ENCODE results near the gene HNRNPA2B1. TPM values are rescaled to one million over a fixed set of nuclear protein-coding genes. Genes with fewer than 3 reads are reported as not detected.

The HNRNPA2B1 gene
- polyA plus RNA-seq, 2 of the 4 experiments (the other 2 are of a cell fraction) = 1,070 to 2,251 TPM

- ATAC-seq = no peak
- CTCF ChIA-PET = interaction anchor here (1.3 to 1.9 kb wide), 3 partner anchors 10 to 194 kb away, joined by 4 to 6 read pairs (median 6); no protein-coding TSS in a partner anchor
Observed at GRCh38 chr7:26171601-26172000, 28.9 kb downstream of the HNRNPA2B1 start.

More at GRCh38 chr7:26171601-26172000, 28.9 kb downstream of the HNRNPA2B1 start:
- POLR2A ChIA-PET = interaction anchor here (0.7 kb wide), 1 partner anchor 20 kb away, joined by 3 read pairs; the partner anchor contains the start of gene NFE2L3
- no peaks in the 10 kb centered on the region for H3K4me1 ChIP-seq
- TF ChIP-seq CBX8 (IDR thresholded peaks at IDR 0.05) (no peak), ESRRA (IDR thresholded peaks at IDR 0.05; ENCODE audit: borderline replicate concordance, low read length) (no peak), CEBPB (IDR thresholded peaks at IDR 0.05) (no peak), ZC3H11A (IDR thresholded peaks at IDR 0.05) (no peak), POLR2AphosphoS2 (conservative IDR thresholded peaks at IDR 0.05; ENCODE audit: low read length) (no peak), USF2 (IDR thresholded peaks at IDR 0.05) (no peak), HDAC2 (IDR thresholded peaks at IDR 0.05) (no peak), TP53 (CRISPR knock-in tag; IDR thresholded peaks at IDR 0.05) (no peak), ZNF302 (CRISPR knock-in tag; IDR thresholded peaks at IDR 0.05) (no peak), SREBF2 (IDR thresholded peaks at IDR 0.05) (no peak), FOXS1 (CRISPR knock-in tag; IDR thresholded peaks at IDR 0.05) (no peak), HEYL (CRISPR knock-in tag; IDR thresholded peaks at IDR 0.05) (no peak), EP300 (IDR thresholded peaks at IDR 0.05) (no peak), NPAS2 (CRISPR knock-in tag; IDR thresholded peaks at IDR 0.05; ENCODE audit: borderline replicate concordance) (no peak), MYC (IDR thresholded peaks at IDR 0.05; ENCODE audit: borderline replicate concordance, low read length) (no peak), REST (IDR thresholded peaks at IDR 0.05) (no peak)
- TF ChIP-seq, protein P1, sequence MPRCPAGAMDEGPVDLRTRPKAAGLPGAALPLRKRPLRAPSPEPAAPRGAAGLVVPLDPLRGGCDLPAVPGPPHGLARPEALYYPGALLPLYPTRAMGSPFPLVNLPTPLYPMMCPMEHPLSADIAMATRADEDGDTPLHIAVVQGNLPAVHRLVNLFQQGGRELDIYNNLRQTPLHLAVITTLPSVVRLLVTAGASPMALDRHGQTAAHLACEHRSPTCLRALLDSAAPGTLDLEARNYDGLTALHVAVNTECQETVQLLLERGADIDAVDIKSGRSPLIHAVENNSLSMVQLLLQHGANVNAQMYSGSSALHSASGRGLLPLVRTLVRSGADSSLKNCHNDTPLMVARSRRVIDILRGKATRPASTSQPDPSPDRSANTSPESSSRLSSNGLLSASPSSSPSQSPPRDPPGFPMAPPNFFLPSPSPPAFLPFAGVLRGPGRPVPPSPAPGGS (IDR thresholded peaks at IDR 0.05) = no peak
- TF ChIP-seq, protein P2, sequence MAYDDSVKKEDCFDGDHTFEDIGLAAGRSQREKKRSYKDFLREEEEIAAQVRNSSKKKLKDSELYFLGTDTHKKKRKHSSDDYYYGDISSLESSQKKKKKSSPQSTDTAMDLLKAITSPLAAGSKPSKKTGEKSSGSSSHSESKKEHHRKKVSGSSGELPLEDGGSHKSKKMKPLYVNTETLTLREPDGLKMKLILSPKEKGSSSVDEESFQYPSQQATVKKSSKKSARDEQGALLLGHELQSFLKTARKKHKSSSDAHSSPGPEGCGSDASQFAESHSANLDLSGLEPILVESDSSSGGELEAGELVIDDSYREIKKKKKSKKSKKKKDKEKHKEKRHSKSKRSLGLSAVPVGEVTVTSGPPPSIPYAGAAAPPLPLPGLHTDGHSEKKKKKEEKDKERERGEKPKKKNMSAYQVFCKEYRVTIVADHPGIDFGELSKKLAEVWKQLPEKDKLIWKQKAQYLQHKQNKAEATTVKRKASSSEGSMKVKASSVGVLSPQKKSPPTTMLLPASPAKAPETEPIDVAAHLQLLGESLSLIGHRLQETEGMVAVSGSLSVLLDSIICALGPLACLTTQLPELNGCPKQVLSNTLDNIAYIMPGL (CRISPR knock-in tag; IDR thresholded peaks at IDR 0.05; ENCODE audit: borderline replicate concordance) = no peak
- TF ChIP-seq, protein P3, sequence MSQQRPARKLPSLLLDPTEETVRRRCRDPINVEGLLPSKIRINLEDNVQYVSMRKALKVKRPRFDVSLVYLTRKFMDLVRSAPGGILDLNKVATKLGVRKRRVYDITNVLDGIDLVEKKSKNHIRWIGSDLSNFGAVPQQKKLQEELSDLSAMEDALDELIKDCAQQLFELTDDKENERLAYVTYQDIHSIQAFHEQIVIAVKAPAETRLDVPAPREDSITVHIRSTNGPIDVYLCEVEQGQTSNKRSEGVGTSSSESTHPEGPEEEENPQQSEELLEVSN (IDR thresholded peaks at IDR 0.05; ENCODE audit: borderline replicate concordance, low read depth) = no peak
- no peak overlapping the region for H3K4me2 ChIP-seq
- no peaks in the 10 kb centered on the region for H3K9me3 ChIP-seq
- no peak overlapping the region for H3K4me3 ChIP-seq
- whole genome bisulfite sequencing (ENCODE audit: missing lambda C conversion rate) = 86% methylated on average over 2 of the region's 2 CpGs
- H3K27ac ChIP-seq = no peak overlapping the region
- no peak for DNase-seq (ENCODE audit: low read depth in 1 of 2, low spot score in 1 of 2)
- no peak for FAIRE-seq

Measured in A549 (cell line).